ENCODE data around the gene SNCB.

SNCB gene

DNA sequence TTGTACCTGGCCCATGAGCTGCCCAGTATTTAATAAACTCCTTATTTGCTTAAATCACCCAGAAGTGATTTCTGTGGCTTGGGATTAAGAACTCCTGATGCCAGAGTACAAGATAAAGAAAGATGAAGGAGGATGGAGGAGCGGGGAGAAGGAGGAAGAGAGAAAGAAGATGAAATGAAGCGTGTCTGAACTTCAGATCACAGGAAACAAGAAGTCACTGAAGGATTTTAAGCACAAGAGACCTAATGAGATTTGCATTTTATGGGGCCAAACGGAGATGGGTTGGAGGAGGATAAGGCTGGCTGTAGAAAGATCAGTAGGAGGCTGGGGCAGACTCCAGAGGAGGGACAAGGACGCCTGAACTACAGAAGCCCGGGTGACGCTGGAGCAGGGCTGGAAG lies 3.3 kb upstream of the SNCB start:
- Histone ChIP-seq H3K4me3 (no peak overlapping the region), H3K27ac (no peak overlapping the region), H3K36me3 (ENCODE audit: insufficient read depth, low read length) (no peaks in the 10 kb centered on the region), H3K9me3 (ENCODE audit: low read depth, low read length) (no peaks in the 10 kb centered on the region), H3K9ac (ENCODE audit: insufficient read length) (no peak overlapping the region)
- DNase-seq (ENCODE audit: low read depth, low spot score), result no peak
- TF ChIP-seq FOXP2 (optimal IDR thresholded peaks at IDR 0.05; ENCODE audit: control extremely low read depth, extremely low read length, insufficient read depth), result no peak
- no peak for TF ChIP-seq EZH2 (IDR thresholded peaks at IDR 0.05)
- TF ChIP-seq POLR2AphosphoS5 (IDR thresholded peaks at IDR 0.05; ENCODE audit: borderline replicate concordance, low read depth, low read length), result no peak

DNA sequence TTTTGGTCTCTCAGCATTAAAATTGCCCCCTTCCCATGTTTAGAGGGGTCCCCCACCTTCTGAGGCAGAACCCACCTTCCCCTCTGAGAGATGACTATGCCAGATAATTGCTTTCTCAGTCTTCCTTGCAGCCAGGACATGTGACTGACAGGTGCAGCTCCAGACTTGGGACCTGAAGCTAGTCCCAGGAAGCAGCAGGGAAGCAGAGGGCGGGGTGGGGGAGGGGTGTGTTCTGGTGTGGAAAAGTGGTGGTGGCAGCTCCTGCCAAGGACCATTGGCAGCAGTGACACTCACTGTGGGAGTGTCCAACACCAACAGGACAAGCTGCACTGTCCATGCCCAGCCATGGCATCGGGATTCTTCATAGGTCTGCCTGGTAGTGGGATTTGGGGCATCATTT lies 2.4 kb upstream of the SNCB start:
- Histone ChIP-seq H3K9ac (ENCODE audit: insufficient read length) (no peak overlapping the region), H3K4me3 (no peak overlapping the region), H3K36me3 (ENCODE audit: insufficient read depth, low read length) (no peaks in the 10 kb centered on the region), H3K27ac (no peak overlapping the region), H3K9me3 (ENCODE audit: low read depth, low read length) (no peaks in the 10 kb centered on the region)
- TF ChIP-seq POLR2AphosphoS5 (IDR thresholded peaks at IDR 0.05; ENCODE audit: borderline replicate concordance, low read depth, low read length) (no peak), FOXP2 (optimal IDR thresholded peaks at IDR 0.05; ENCODE audit: control extremely low read depth, extremely low read length, insufficient read depth) (no peak), EZH2 (IDR thresholded peaks at IDR 0.05) (no peak)
- no peak for DNase-seq (ENCODE audit: low read depth, low spot score)

DNA sequence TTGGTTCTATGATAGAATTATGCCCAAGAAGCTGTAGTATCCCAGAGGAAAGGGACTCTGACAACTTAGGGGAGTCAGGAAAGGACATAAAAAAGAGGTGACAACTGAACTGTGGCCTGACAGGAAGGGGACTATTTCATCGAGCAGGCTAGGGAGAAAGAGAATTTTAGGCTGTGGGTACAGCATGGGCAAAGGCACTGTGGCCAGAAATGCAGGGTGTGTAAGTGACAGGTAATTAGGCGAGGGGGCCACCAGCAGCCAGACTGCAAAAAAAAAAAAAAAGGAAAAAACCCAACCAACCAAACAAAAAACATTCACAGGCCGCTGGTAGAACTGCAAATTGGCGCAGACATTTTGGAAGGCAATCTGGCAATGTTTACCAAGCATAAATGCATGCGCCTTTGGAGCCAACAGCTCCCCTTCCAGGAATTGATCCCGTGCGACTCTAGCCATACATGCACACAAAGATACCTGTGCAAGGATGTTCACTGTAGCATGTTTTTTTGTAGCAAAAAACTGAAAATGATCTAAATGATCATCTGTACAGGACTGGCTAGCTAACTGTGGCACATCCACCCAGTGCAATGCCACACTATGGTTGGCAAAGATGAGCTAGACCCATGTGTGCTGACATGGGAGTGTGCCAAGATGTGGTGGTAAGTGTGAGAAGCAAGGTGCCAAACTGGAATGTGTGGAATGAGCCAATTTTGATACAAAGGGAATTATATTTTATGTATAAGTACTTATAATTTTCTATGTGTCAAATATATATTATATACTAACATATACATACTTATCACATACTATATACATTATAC lies 1.3 kb upstream of the SNCB start:
- Histone ChIP-seq H3K27ac (no peak overlapping the region), H3K36me3 (ENCODE audit: insufficient read depth, low read length) (no peaks in the 10 kb centered on the region), H3K9me3 (ENCODE audit: low read depth, low read length) (no peaks in the 10 kb centered on the region), H3K4me3 (no peak overlapping the region), H3K9ac (ENCODE audit: insufficient read length) (no peak overlapping the region)
- DNase-seq (ENCODE audit: low read depth, low spot score), result no peak
- TF ChIP-seq FOXP2 (optimal IDR thresholded peaks at IDR 0.05; ENCODE audit: control extremely low read depth, extremely low read length, insufficient read depth), result no peak
- TF ChIP-seq POLR2AphosphoS5 (IDR thresholded peaks at IDR 0.05; ENCODE audit: borderline replicate concordance, low read depth, low read length), result no peak
- TF ChIP-seq EZH2 (IDR thresholded peaks at IDR 0.05), result no peak

DNA sequence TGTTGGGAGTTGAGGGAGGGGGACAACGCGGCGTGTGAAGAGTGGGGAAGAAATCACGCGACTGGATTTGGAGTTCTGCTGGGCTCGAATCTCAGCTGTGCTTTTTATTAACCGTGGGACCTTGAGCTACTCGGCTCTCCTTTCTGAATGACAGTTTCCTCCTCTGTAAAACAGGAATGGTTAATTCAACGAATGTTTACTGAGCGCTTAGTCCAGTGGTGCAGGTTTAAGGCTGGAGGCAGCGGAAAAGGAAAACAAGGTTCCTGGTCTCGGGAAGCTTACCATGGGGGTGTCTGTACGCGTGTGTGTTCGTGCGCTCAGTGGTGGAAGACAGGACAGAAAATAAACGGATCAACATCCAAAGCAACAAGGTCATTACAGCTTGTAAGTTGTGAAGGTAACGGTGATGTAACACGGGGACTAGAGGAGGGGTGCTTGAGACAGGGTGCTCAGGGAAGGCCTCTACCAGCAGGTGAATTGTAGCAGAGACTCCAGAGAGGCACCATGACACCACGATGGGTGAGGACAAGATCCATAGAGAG lies 418 bp upstream of the SNCB start:
- no peak overlapping the region for H3K9ac ChIP-seq (ENCODE audit: insufficient read length)
- H3K9me3 ChIP-seq (ENCODE audit: low read depth, low read length), result no peaks in the 10 kb centered on the region
- no peak for DNase-seq (ENCODE audit: low read depth, low spot score)
- H3K27ac ChIP-seq, result no peak overlapping the region
- no peaks in the 10 kb centered on the region for H3K36me3 ChIP-seq (ENCODE audit: insufficient read depth, low read length)
- peak overlapping the region; percentile 62 for H3K4me3 ChIP-seq
- TF ChIP-seq EZH2 (IDR thresholded peaks at IDR 0.05) (no peak), POLR2AphosphoS5 (IDR thresholded peaks at IDR 0.05; ENCODE audit: borderline replicate concordance, low read depth, low read length) (no peak), FOXP2 (optimal IDR thresholded peaks at IDR 0.05; ENCODE audit: control extremely low read depth, extremely low read length, insufficient read depth) (no peak)

DNA sequence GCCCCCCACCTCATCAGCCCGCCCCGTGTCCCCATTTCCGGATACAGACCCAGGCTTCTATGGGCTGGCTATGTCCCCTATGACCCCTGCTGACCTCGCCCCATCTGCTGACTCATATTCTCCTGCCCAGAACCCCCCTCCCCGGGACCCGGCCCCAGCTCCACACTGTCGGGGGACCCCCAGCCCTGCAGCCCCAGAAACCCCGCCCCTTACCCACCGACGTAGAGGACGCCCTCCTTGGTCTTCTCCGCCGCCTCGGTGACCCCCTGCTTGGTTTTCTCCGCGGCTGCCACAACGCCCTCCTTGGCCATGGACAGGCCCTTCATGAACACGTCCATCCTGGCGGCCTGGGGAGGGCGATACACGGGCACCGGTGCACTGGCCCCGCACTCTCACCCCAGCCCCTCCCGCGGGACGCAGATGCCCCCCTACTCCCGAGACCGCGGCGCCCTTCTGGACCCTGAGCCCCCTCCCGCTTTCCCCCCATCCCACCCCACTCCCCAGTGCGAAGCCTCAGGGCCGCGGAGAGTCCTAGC lies 949 bp downstream of the SNCB start:
- no peak overlapping the region for H3K27ac ChIP-seq
- TF ChIP-seq POLR2AphosphoS5 (IDR thresholded peaks at IDR 0.05; ENCODE audit: borderline replicate concordance, low read depth, low read length) (no peak), EZH2 (IDR thresholded peaks at IDR 0.05) (no peak), FOXP2 (optimal IDR thresholded peaks at IDR 0.05; ENCODE audit: control extremely low read depth, extremely low read length, insufficient read depth) (no peak)
- H3K36me3 ChIP-seq (ENCODE audit: insufficient read depth, low read length), result no peaks in the 10 kb centered on the region
- no peak overlapping the region for H3K4me3 ChIP-seq
- no peak for DNase-seq (ENCODE audit: low read depth, low spot score)
- H3K9ac ChIP-seq (ENCODE audit: insufficient read length), result no peak overlapping the region
- H3K9me3 ChIP-seq (ENCODE audit: low read depth, low read length), result no peaks in the 10 kb centered on the region

DNA sequence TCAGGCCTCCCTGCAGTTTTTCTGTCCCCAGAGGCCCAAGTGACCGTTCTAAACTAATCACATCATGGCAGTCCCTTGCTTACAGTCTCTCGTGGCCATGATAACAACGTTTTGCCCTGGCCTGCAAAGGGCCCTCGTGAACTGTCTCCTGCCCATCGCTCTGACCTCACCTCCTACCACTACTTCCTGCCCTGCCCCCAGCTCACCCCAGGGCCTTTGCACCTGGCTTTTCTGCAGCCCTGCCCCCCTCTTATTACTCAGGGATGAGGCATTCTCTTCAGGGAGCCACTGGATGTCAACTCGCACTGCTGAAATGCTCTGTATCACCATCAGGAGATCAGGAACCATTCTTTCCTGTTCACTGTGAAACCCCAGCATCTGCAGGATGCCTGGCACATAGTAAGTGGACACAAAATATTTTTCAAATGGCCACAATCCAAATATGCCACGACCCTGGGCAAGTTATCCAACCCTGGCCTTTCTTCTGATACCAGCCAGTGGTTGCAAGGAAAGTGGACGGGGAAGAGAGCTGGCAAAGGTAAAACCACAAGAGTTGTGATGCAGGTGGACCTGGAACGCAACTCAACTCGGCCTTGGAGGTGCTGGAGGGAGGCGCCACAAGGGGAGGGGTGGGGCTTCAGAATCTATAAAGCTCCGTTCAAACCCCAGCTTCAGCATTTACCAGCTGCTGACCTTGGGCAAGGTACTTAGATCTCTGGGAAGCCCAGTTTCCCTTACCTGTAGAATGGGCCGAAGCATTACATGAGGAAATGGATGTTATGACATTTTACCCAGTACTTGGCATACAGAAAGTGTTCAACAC lies 1.7 kb downstream of the SNCB start:
- TF ChIP-seq FOXP2 (optimal IDR thresholded peaks at IDR 0.05; ENCODE audit: control extremely low read depth, extremely low read length, insufficient read depth) (no peak), EZH2 (IDR thresholded peaks at IDR 0.05) (no peak), POLR2AphosphoS5 (IDR thresholded peaks at IDR 0.05; ENCODE audit: borderline replicate concordance, low read depth, low read length) (no peak)

DNA sequence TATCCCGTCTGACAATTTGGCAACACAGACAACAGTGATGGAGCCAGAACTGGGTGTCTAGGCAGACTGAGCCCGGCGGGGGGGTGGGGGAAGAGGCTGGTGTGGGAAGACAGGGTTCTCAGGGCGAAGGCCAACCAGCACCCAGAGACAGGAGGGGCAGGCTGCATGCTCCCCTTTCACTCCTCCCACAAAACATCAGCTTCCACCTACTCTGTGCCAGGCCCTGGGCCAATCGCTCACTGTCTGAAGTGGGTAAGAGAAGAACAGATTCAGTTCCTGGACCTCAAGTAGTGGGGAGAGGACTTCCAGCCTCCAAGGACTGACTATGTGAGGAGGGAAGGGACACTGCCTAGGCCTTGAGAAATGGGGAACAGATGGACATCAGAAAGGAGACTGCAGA lies 2.8 kb downstream of the SNCB start:
- H3K9ac ChIP-seq (ENCODE audit: insufficient read length), result no peak overlapping the region
- no peak for DNase-seq (ENCODE audit: low read depth, low spot score)
- no peak overlapping the region for H3K27ac ChIP-seq
- TF ChIP-seq FOXP2 (optimal IDR thresholded peaks at IDR 0.05; ENCODE audit: control extremely low read depth, extremely low read length, insufficient read depth) (no peak), EZH2 (IDR thresholded peaks at IDR 0.05) (no peak), POLR2AphosphoS5 (IDR thresholded peaks at IDR 0.05; ENCODE audit: borderline replicate concordance, low read depth, low read length) (no peak)
- no peaks in the 10 kb centered on the region for H3K36me3 ChIP-seq (ENCODE audit: insufficient read depth, low read length)
- no peaks in the 10 kb centered on the region for H3K9me3 ChIP-seq (ENCODE audit: low read depth, low read length)
- H3K4me3 ChIP-seq, result no peak overlapping the region

More for the DNA sequence above, 1.7 kb downstream of the SNCB start:
- no peak for DNase-seq (ENCODE audit: low read depth, low spot score)
- Histone ChIP-seq H3K9me3 (ENCODE audit: low read depth, low read length) (no peaks in the 10 kb centered on the region), H3K27ac (no peak overlapping the region), H3K9ac (ENCODE audit: insufficient read length) (no peak overlapping the region), H3K4me3 (no peak overlapping the region), H3K36me3 (ENCODE audit: insufficient read depth, low read length) (no peaks in the 10 kb centered on the region)

DNA sequence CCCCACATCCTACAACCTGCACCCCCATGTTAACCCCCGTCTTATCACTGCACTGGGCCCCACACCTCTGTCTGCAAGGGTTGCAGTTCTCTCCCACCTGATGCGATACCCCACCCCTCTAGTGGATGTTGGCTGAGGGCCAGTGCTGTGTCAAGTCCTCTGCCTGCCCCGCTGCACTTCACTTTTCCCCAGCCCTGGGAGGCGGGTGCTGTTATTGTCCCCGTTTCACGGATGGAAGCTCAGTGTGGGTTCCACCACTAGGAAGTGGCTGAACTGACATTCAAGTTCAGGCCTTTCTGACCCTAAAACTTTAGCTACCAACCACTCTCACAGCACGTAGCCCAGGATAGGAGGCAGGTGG lies 3.5 kb downstream of the SNCB start:
- H3K36me3 ChIP-seq (ENCODE audit: insufficient read depth, low read length), result no peaks in the 10 kb centered on the region
- no peak for DNase-seq (ENCODE audit: low read depth, low spot score)

More for the DNA sequence above, 3.5 kb downstream of the SNCB start:
- H3K9ac ChIP-seq (ENCODE audit: insufficient read length), result no peak overlapping the region
- no peak overlapping the region for H3K27ac ChIP-seq
- no peak for TF ChIP-seq POLR2AphosphoS5 (IDR thresholded peaks at IDR 0.05; ENCODE audit: borderline replicate concordance, low read depth, low read length)
- no peak for TF ChIP-seq FOXP2 (optimal IDR thresholded peaks at IDR 0.05; ENCODE audit: control extremely low read depth, extremely low read length, insufficient read depth)
- H3K9me3 ChIP-seq (ENCODE audit: low read depth, low read length), result no peaks in the 10 kb centered on the region
- no peak overlapping the region for H3K4me3 ChIP-seq

All from SK-N-MC (cell line).